ENCODE measurements around the gene CHRNA4. TPM values are rescaled to one million over a fixed set of nuclear protein-coding genes. Genes with fewer than 3 reads are reported as not detected.

CHRNA4 gene
- total and polyA plus RNA-seq, 2 of the 4 experiments (the other 2 are of a cell fraction): not detected

- no peak for TF ChIP-seq SMC3 (IDR thresholded peaks at IDR 0.05; ENCODE audit: low read depth, low read length)
- TF ChIP-seq ELK1 (IDR thresholded peaks at IDR 0.05; ENCODE audit: borderline replicate concordance, low read depth, low read length): no peak
- no peak for TF ChIP-seq RCOR1 (IDR thresholded peaks at IDR 0.05; ENCODE audit: insufficient replicate concordance, low read length)
- no peak for TF ChIP-seq CEBPB (IDR thresholded peaks at IDR 0.05; ENCODE audit: low read depth, low read length)
Observed at GRCh38 chr20:63356931-63357879, 3.9 kb downstream of the CHRNA4 start (continued).
